Spleen (tissue), 11 donors: ENCODE measurements around the gene FGF14. TPM values are rescaled to one million over a fixed set of nuclear protein-coding genes. Genes with fewer than 3 reads are reported as not detected.

Source experiments
- DNase-seq: peaks from one replicate; pipeline ENCODE4 v3.0.0-alpha.2; 2020
- H3K27ac ChIP-seq, 8 donors: fragments of 200-600 bp; sonication (generic) in 7 of 8; 1 replicate in 4 of 8; 2 replicates in 4 of 8; pipeline versions ENCODE4 v1.5.0 to v1.8.0; 2016 to 2021; ENCODE audit warnings: inconsistent platforms in 4 of 8, mild to moderate bottlenecking in 4 of 8, moderate library complexity in 1 of 8
- H3K27me3 ChIP-seq, 7 donors: fragments of 200-600 bp; sonication (generic) in 6 of 7; replicated peaks in 1 of 7; 1 replicate in 4 of 7; 2 replicates in 3 of 7; pipeline versions ENCODE4 v1.5.0 to v1.8.0; 2016 to 2021; ENCODE audit warnings: inconsistent platforms in 3 of 7, mild to moderate bottlenecking in 1 of 7
- H3K36me3 ChIP-seq, 6 donors: fragments of 200-600 bp; sonication (generic) in 5 of 6; 1 replicate in 4 of 6; 2 replicates in 2 of 6; pipeline versions ENCODE4 v1.5.0 to v1.8.0; 2016 to 2021; ENCODE audit warnings: inconsistent platforms in 2 of 6
- H3K4me1 ChIP-seq, 6 donors: fragments of 200-600 bp; sonication (generic) in 5 of 6; 1 replicate in 3 of 6; 2 replicates in 3 of 6; pipeline versions ENCODE4 v1.5.0 to v1.8.0; 2016 to 2021; ENCODE audit warnings: inconsistent platforms in 3 of 6
- H3K4me3 ChIP-seq, 8 donors: fragments of 200-600 bp; sonication (generic) in 7 of 8; 1 replicate in 4 of 8; 2 replicates in 4 of 8; pipeline versions ENCODE4 v1.5.0 to v1.8.0; 2016 to 2021; ENCODE audit warnings: inconsistent platforms in 4 of 8, mild to moderate bottlenecking in 4 of 8, moderate library complexity in 2 of 8
- H3K9me3 ChIP-seq, 8 donors: fragments of 200-600 bp; sonication (generic) in 7 of 8; 1 replicate in 4 of 8; 2 replicates in 4 of 8; pipeline versions ENCODE4 v1.5.0 to v1.8.0; 2016 to 2021; ENCODE audit warnings: inconsistent platforms in 4 of 8
- CTCF ChIP-seq, 11 experiments: fragments of 200-600 bp in 7 of 11; fragments of 450-650 bp in 4 of 11; sonication (generic) in 4 of 11; IDR thresholded peaks in 8 of 11; conservative IDR thresholded peaks in 3 of 11; 1 replicate in 7 of 11; 2 replicates in 4 of 11; pipeline versions ENCODE4 v1.4.0 to v1.8.0; 2016 to 2021; ENCODE audit warnings: antibody characterized with exemption in 11 of 11, inconsistent platforms in 4 of 11, mild to moderate bottlenecking in 1 of 11
- POLR2A ChIP-seq, 3 donors: fragments of 450-650 bp; IDR thresholded peaks; one replicate each; pipeline ENCODE4 v1.5.1; 2017; ENCODE audit warnings: antibody characterized with exemption in 3 of 3, mild to moderate bottlenecking in 1 of 3
- POLR2AphosphoS5 ChIP-seq, 3 donors: sonication (generic); formaldehyde crosslinking; IDR thresholded peaks; one replicate each; pipeline ENCODE4 v1.5.1; 2017; ENCODE audit warnings: antibody characterized with exemption in 3 of 3
- WGBS, 5 donors: extraction: QIAGEN DNeasy Blood & Tissue Kit in 3 of 5; methylation state at CpG; one replicate each; pipeline versions ENCODE4 v1.1.5 to v1.1.7; 2013 to 2018; 5-methylcytosine and 5-hydroxymethylcytosine counted together
- intact Hi-C: fragments of 100-400 bp; cut with DNase I; formaldehyde crosslinking; loops from one replicate; pipeline ENCODE4 v1.15.0; 2023; ENCODE audit warnings: low total_unique reads
- polyA plus RNA-seq, 3 donors: library from polyadenylated mRNA; stranded (reverse); fragments of 200-250 nt; gene quantifications; one replicate each; pipeline ENCODE4 v1.2.1, GENCODE V29; 2013
- total RNA-seq, 7 donors: library from RNA; depleted of rRNA in 3 of 7; stranded (reverse); fragments of >200 nt in 3 of 7; fragmentation: NEBNext Ultra II Directional in 4 of 7; extraction: Animal tissue kit (Norgen Biotek cat#: 25700) in 4 of 7; gene quantifications; one replicate each; pipeline versions ENCODE4 v1.1.0 to v1.2.1, GENCODE V29; 2016 to 2021
- donor health status: healthy with polysubstance abuse.
- donor health status: DM: no; HTN: no; CAD: no; lungs with moderate emphysema.
- donor health status: DM: no; HTN: no; CAD: no.
- donor health status: Bipolar disorder and iron deficiency.
- donor health status: healthy.
- donor health status: DM: no; HTN: no; CAD: no.
- donor health status: DM: yes; HTN: yes; CAD: no.

The FGF14 gene
- total and polyA plus RNA-seq, 10 donors = 0.03 to 1.1 (median 0.05) TPM; not detected in 3

DNA sequence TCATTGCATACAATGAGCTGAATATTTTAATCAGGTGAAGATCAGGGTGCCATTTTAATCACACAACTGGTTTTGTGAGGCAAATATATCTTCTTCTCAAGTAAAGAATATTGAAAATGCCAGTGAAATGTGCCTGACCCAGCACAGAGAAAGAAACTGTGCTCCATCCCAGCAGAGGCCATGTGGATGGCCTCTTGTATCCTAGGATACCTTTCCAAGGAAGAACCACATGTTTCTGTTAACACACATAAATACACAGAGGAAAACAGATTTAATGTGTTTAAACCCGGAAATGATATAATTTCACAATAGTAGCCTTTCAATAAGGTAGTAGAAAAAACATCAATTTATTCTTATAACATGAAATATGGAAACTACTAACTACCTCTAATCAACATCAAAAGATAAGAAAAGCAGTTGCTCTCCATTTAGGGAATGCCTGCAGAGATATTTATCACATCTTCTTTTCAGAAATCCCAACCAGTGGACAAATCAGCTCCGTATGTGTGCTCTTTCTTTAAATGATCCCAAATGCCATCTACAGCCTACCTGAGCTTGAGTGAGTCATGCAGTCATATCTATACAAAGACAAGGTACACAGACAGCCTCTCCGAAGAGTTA lies 157.1 kb downstream of the FGF14 start:
- Histone ChIP-seq H3K4me1 (no peaks in the 10 kb centered on the region), H3K4me3 (no peak overlapping the region), H3K27me3 (no peaks in the 10 kb centered on the region), H3K9me3 (peaks cover 0 to 4% (median 0%) of the 10 kb centered on the region in 8 donors), H3K27ac (no peak overlapping the region), H3K36me3 (no peaks in the 10 kb centered on the region)
- TF ChIP-seq POLR2AphosphoS5 (IDR thresholded peaks at IDR 0.05) = no peak
- TF ChIP-seq POLR2A (IDR thresholded peaks at IDR 0.05) = no peak
- TF ChIP-seq CTCF (IDR thresholded peaks at IDR 0.05 in 8 of 11, conservative IDR thresholded peaks at IDR 0.05 in 3 of 11) = no peak
- DNase-seq = no peak
- intact Hi-C loops = no loop called here
- WGBS, 5 donors = 74 to 92% (median 83%) methylated on average over 3 of the region's 3 CpGs

DNA sequence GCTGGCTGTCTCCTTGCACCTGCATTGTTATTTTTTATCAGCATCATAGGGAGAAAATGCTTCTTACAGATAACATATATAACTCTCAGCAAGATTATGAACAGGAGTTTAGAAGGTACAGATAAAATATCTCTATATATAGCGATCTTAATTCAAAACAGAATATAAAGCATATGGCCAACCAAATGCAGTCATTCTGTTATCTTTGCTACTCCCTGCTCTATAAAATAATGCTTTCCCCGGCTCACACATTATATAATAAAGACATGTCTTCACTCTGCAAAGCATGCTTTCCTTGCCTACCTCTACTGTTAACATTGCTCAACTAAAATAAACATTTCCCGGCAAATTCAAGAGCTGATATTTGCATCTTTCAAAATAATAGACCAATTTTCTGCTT lies 161.7 kb downstream of the FGF14 start:
- Histone ChIP-seq H3K4me1 (no peaks in the 10 kb centered on the region), H3K27me3 (no peaks in the 10 kb centered on the region), H3K27ac (no peak overlapping the region), H3K36me3 (no peaks in the 10 kb centered on the region), H3K4me3 (no peak overlapping the region), H3K9me3 (peaks cover 0 to 4% (median 0%) of the 10 kb centered on the region in 8 donors)
- DNase-seq = no peak
- TF ChIP-seq POLR2AphosphoS5 (IDR thresholded peaks at IDR 0.05) = no peak
- TF ChIP-seq CTCF (IDR thresholded peaks at IDR 0.05 in 8 of 11, conservative IDR thresholded peaks at IDR 0.05 in 3 of 11) = no peak
- no peak for TF ChIP-seq POLR2A (IDR thresholded peaks at IDR 0.05)
- intact Hi-C loops = no loop called here
- 80 to 92% (median 86%) methylated on average over 3 of the region's 3 CpGs for WGBS, 5 donors

DNA sequence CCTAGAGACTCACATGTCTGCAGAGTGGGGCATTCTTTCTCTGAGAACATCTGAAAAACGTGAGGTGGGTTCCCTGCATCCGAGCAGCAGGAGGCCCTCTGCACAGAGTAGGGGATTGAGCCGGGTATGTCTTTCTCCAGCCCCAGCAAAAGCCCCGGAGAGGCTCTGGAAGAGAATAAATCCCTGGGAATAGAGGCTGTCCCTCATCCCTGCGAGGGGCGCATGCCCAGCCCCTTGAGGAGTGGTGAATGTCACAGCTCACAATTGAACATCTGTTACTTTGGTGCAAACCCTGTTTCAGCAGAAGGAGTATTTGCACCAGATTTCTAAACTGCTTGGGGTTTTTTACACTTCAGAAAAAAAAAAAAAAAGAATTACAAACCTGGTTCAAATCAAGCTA lies 164.6 kb downstream of the FGF14 start:
- H3K4me3 ChIP-seq = no peak overlapping the region
- WGBS, 5 donors = 68 to 88% (median 74%) methylated on average over 6 of the region's 6 CpGs
- no peaks in the 10 kb centered on the region for H3K27me3 ChIP-seq
- DNase-seq = no peak
- intact Hi-C loops = no loop called here
- H3K27ac ChIP-seq = no peak overlapping the region
- H3K4me1 ChIP-seq = no peaks in the 10 kb centered on the region
- H3K36me3 ChIP-seq = no peaks in the 10 kb centered on the region
- peaks cover 0 to 1% (median 0%) of the 10 kb centered on the region in 8 donors for H3K9me3 ChIP-seq
- TF ChIP-seq POLR2A (IDR thresholded peaks at IDR 0.05) (no peak), CTCF (IDR thresholded peaks at IDR 0.05 in 8 of 11, conservative IDR thresholded peaks at IDR 0.05 in 3 of 11) (no peak), POLR2AphosphoS5 (IDR thresholded peaks at IDR 0.05) (no peak)

- Histone ChIP-seq H3K27ac (no peak overlapping the region), H3K9me3 (no peaks in the 10 kb centered on the region), H3K36me3 (no peaks in the 10 kb centered on the region), H3K4me1 (no peaks in the 10 kb centered on the region), H3K4me3 (no peak overlapping the region), H3K27me3 (no peaks in the 10 kb centered on the region)
- WGBS, 5 donors = 77 to 92% (median 85%) methylated on average over 8 of the region's 8 CpGs
- DNase-seq = no peak
- TF ChIP-seq CTCF (IDR thresholded peaks at IDR 0.05 in 8 of 11, conservative IDR thresholded peaks at IDR 0.05 in 3 of 11) (no peak), POLR2AphosphoS5 (IDR thresholded peaks at IDR 0.05) (no peak), POLR2A (IDR thresholded peaks at IDR 0.05) (no peak)
- intact Hi-C loops = no loop called here
Measured at GRCh38 chr13:102236830-102237229, 165.0 kb downstream of the FGF14 start.
